Right lobe of liver (tissue), 6 donors: ENCODE data around the gene CYTH2. TPM values are rescaled to one million over a fixed set of nuclear protein-coding genes. Genes with fewer than 3 reads are reported as not detected.
"Not testable (repeated sequence)": the region's sequence is repeated elsewhere in the genome, so short reads cannot be mapped to it uniquely, and the experiment has no call there.

Source experiments
- ATAC-seq, 4 donors: fragments of 200-7000 bp; cut with Tn5 transposase; one replicate each; pipeline ENCODE4 v1.9.1; 2020; ENCODE audit warnings: mild to moderate bottlenecking in 4 of 4, moderate library complexity in 4 of 4
- DNase-seq, 3 donors: peaks; one replicate each; pipeline ENCODE4 v3.0.0-alpha.2; 2020
- H3K27ac ChIP-seq, 3 donors: fragments of 200-600 bp; one replicate each; pipeline ENCODE4 v1.8.0; 2022
- H3K27me3 ChIP-seq, 2 donors: fragments of 200-600 bp; one replicate each; pipeline ENCODE4 v1.8.0; 2022
- H3K36me3 ChIP-seq, 4 donors: fragments of 200-600 bp; sonication (generic) in 1 of 4; one replicate each; pipeline versions ENCODE4 v1.5.1 to v1.8.0; 2017 to 2022; ENCODE audit warnings: control low read depth in 1 of 4
- H3K4me1 ChIP-seq, 4 donors: fragments of 200-600 bp; sonication (generic) in 1 of 4; one replicate each; pipeline versions ENCODE4 v1.5.1 to v1.8.0; 2017 to 2022; ENCODE audit warnings: control low read depth in 1 of 4
- H3K4me3 ChIP-seq, 3 donors: fragments of 200-600 bp; one replicate each; pipeline ENCODE4 v1.8.0; 2022
- H3K9me3 ChIP-seq, 4 donors: fragments of 200-600 bp; sonication (generic) in 1 of 4; one replicate each; pipeline versions ENCODE4 v1.5.1 to v1.8.0; 2017 to 2022; ENCODE audit warnings: control low read depth in 1 of 4
- POLR2A ChIP-seq: fragments of 450-650 bp; IDR thresholded peaks from one replicate; pipeline ENCODE4 v1.6.1; 2017; ENCODE audit warnings: antibody characterized with exemption, mild to moderate bottlenecking
- WGBS: methylation state at CpG from one replicate; pipeline ENCODE4 v1.1.6; 2018; ENCODE audit warnings: low coverage, low lambda C conversion rate; ENCODE audit not compliant: insufficient coverage; ENCODE audit errors: missing lambda C conversion rate; 5-methylcytosine and 5-hydroxymethylcytosine counted together
- intact Hi-C, 2 donors: fragments of 100-400 bp; cut with DNase I; formaldehyde crosslinking; loops; one replicate each; pipeline versions ENCODE4 v1.11.2 to v1.14.1; 2022
- total RNA-seq, 6 experiments: library from RNA; depleted of rRNA in 2 of 6; stranded (reverse); fragments of >200 nt in 2 of 6; fragmentation: NEBNext Ultra II Directional in 3 of 6; extraction: Animal tissue kit (Norgen Biotek cat#: 25700) in 3 of 6; gene quantifications; one replicate each; pipeline versions ENCODE4 v1.1.0 to v1.2.4, GENCODE V29; 2016 to 2023
- TF ChIP-seq, protein P1 (sequence below), 4 donors: fragments of 200-600 bp in 3 of 4; fragments of 450-650 bp in 1 of 4; IDR thresholded peaks; one replicate each; pipeline versions ENCODE4 v1.5.1 to v1.8.0; 2016 to 2022; ENCODE audit warnings: antibody characterized with exemption in 4 of 4, mild to moderate bottlenecking in 2 of 4
- donor health status: DM: no; HTN: yes; CAD: no.
- donor health status: DM: no; HTN: no; CAD: no.
- donor health status: DM: no; HTN: no; CAD: no.
- donor health status: DM: no; HTN: yes; CAD: no.
- donor health status: DM: no; HTN: yes; CAD: no.

Gene CYTH2
- total RNA-seq, 6 experiments from 2014 or later: 7.7 to 22.7 (median 13.5) TPM

DNA sequence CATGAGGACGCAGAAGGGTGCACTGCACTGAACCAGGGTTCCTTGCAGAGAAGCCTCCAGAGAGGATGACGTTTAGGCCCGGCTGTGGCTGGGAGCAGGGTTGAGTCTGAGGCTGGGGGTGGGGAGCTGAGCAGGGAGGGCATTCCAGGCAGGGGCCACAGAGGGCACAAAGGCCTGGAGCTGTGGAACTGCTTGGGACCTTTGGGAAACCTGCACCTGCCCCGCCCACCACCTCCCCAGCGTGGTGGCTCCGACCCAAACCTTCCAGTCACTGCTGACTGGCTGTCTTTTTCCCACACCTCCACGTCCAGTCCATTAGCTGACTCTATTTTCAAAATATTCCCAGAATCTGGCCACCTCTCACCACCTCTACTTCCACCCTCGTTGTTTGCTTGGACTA, 47.4 kb downstream of the CYTH2 start:
- ATAC-seq: no peak
- Histone ChIP-seq H3K4me1 (peaks cover 0 to 3% (median 0%) of the 10 kb centered on the region in 4 donors), H3K27me3 (peaks cover 0 to 12% of the 10 kb centered on the region in 2 donors), H3K9me3 (no peaks in the 10 kb centered on the region), H3K36me3 (no peaks in the 10 kb centered on the region), H3K4me3 (no peak overlapping the region), H3K27ac (no peak overlapping the region)
- intact Hi-C loops: no loop called here
- no peak for DNase-seq
- WGBS: 79% methylated on average over 7 of the region's 8 CpGs
- TF ChIP-seq POLR2A: no peak
- TF ChIP-seq, protein P1, sequence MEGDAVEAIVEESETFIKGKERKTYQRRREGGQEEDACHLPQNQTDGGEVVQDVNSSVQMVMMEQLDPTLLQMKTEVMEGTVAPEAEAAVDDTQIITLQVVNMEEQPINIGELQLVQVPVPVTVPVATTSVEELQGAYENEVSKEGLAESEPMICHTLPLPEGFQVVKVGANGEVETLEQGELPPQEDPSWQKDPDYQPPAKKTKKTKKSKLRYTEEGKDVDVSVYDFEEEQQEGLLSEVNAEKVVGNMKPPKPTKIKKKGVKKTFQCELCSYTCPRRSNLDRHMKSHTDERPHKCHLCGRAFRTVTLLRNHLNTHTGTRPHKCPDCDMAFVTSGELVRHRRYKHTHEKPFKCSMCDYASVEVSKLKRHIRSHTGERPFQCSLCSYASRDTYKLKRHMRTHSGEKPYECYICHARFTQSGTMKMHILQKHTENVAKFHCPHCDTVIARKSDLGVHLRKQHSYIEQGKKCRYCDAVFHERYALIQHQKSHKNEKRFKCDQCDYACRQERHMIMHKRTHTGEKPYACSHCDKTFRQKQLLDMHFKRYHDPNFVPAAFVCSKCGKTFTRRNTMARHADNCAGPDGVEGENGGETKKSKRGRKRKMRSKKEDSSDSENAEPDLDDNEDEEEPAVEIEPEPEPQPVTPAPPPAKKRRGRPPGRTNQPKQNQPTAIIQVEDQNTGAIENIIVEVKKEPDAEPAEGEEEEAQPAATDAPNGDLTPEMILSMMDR (IDR thresholded peaks at IDR 0.05): no peak

DNA sequence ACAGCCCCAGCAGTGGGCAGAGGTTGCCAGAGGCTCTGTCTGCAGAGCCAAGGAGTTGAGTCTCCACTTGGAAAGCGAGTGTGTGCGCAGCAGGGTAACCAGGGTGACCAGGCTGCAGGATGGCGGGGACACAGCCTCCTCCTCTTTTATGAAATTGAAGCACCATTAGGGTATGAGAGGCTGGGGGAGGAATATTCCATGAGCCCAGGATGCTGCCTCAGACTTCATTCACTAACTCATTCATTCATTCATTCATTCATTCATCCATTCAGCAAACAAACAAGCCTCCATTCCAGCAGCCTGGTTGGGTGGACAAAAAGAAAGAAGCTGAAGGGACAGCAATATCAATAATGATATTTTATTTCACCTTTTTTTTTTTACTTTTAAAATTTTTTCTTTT, 49.0 kb downstream of the CYTH2 start:
- no peaks in the 10 kb centered on the region for H3K36me3 ChIP-seq
- H3K4me1 ChIP-seq: peaks cover 0 to 3% (median 0%) of the 10 kb centered on the region in 4 donors
- intact Hi-C loops: no loop called here
- 76% methylated on average over 3 of the region's 3 CpGs for WGBS
- H3K27me3 ChIP-seq: peaks cover 0 to 3% of the 10 kb centered on the region in 2 donors
- ATAC-seq (no peak), DNase-seq (no peak)
- H3K9me3 ChIP-seq: no peaks in the 10 kb centered on the region
- TF ChIP-seq, protein P1 (IDR thresholded peaks at IDR 0.05): no peak
- no peak for TF ChIP-seq POLR2A
- no peak overlapping the region for H3K27ac ChIP-seq
- H3K4me3 ChIP-seq: no peak overlapping the region

DNA sequence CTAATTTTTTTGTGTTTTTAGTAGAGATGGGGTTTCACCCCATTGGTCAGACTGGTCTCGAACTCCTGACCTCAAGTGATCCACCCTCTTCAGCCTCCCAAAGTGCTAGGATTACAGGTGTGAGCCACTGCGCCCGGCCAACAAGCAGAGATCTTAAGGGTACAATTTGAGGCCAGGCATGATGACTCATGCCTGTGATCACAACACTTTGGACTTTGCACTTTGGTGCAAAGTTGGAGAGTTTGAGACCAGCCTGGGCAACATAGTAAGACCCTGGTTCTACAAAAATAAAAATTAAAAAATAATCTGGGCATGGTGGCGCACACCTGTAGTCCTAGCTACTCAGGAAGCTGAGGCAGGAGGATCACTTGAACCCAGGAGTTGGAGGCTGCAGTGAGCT, 50.3 kb downstream of the CYTH2 start:
- DNase-seq, H3K4me1 ChIP-seq, H3K4me3 ChIP-seq, intact Hi-C loops, H3K36me3 ChIP-seq, H3K27me3 ChIP-seq, ATAC-seq, H3K9me3 ChIP-seq, H3K27ac ChIP-seq: not testable (repeated sequence)
- WGBS: 80% methylated on average over 3 of the region's 4 CpGs

DNA sequence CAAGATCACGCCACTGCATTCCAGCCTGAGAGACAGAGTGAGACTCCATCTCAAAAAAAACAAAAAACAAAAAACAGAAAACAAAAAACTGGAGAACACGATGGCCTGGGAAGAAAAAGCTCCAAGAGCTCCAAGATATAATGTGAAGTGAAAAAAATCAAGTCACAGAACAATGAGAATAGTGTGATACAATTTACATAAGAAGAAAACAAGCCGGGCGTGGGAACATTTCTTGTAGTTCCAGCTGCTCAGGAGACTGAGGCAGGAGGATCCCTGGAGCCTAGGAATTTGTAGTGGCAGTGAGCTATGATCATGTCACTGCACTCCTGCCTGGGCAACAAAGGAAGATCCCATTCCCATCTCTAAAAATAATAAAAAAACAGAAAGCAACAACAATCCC, 51.0 kb downstream of the CYTH2 start:
- H3K36me3 ChIP-seq: no peaks in the 10 kb centered on the region
- TF ChIP-seq, protein P1 (IDR thresholded peaks at IDR 0.05): no peak
- no peak for TF ChIP-seq POLR2A
- H3K4me1 ChIP-seq: no peaks in the 10 kb centered on the region
- H3K9me3 ChIP-seq: no peaks in the 10 kb centered on the region
- intact Hi-C loops: no loop called here
- H3K27me3 ChIP-seq: no peaks in the 10 kb centered on the region
- WGBS: 68% methylated on average over 4 of the region's 4 CpGs
- DNase-seq (no peak), ATAC-seq (no peak)
- no peak overlapping the region for H3K27ac ChIP-seq
- no peak overlapping the region for H3K4me3 ChIP-seq

DNA sequence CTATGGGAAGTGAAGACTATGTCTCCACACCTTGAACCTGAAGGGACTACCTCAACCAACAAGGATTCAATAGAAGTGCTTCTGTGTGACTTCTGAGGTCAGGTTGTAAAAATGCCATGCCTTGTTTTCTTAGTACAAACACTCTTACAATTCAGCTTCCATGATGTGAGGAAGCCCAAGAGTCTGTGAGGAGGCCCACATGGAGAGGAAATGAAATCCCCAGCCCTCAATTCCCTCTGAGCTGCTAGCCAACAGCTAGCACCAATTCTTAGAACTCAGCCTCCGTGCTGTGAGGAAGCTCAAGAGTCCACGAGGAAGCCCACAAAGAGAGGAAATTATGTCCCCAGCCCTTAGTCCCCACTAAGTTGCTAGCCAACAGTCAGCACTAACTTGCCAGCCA, 55.1 kb downstream of the CYTH2 start:
- no peaks in the 10 kb centered on the region for H3K36me3 ChIP-seq
- no peak for ATAC-seq
- no peak for TF ChIP-seq POLR2A
- TF ChIP-seq, protein P1 (IDR thresholded peaks at IDR 0.05): no peak
- intact Hi-C loops: no loop called here
- no peak overlapping the region for H3K27ac ChIP-seq
- no peaks in the 10 kb centered on the region for H3K9me3 ChIP-seq
- 69% methylated on average over 2 of the region's 2 CpGs for WGBS
- no peak overlapping the region for H3K4me3 ChIP-seq
- no peak for DNase-seq
- H3K27me3 ChIP-seq: no peaks in the 10 kb centered on the region
- H3K4me1 ChIP-seq: no peaks in the 10 kb centered on the region
